K562 (cell line): Measurements from ENCODE around the gene TLCD1. TPM values are rescaled to one million over a fixed set of nuclear protein-coding genes. Genes with fewer than 3 reads are reported as not detected.
A peak's percentile ranks its signal among the peaks of the same experiment; 100 is the strongest.

Experiments
- FOSL1 ChIP-seq: fragments of 200-800 bp; sonication (Bioruptor generic); conservative IDR thresholded peaks from 2 replicates; pipeline ENCODE4 v1.6.1; 2016; ENCODE audit warnings: missing genetic modification characterization, missing compliant biosample characterization
- KLF1 ChIP-seq: fragments of 450-650 bp; IDR thresholded peaks from 2 replicates; pipeline ENCODE4 v1.6.1; 2016; ENCODE audit warnings: missing genetic modification characterization, missing compliant biosample characterization
- MTF1 ChIP-seq: fragments of 250-450 bp; sonication (Bioruptor Pico); IDR thresholded peaks from 2 replicates; pipeline ENCODE4 v1.9.0; 2021; ENCODE audit warnings: moderate library complexity, mild to moderate bottlenecking, inconsistent platforms, borderline replicate concordance
- MYBL2 ChIP-seq, 2 experiments: fragments of 450-650 bp in 1 of 2; sonication (generic) in 1 of 2; formaldehyde crosslinking in 1 of 2; IDR thresholded peaks; 2 replicates each; pipeline versions ENCODE4 v1.6.1 to v1.8.1; 2017 to 2022; ENCODE audit warnings: borderline replicate concordance in 1 of 2, inconsistent platforms in 1 of 2, low read depth in 1 of 2, mild to moderate bottlenecking in 1 of 2, missing genetic modification reagents in 1 of 2, moderate library complexity in 1 of 2
- NFYB ChIP-seq: IDR thresholded peaks from 2 replicates; pipeline ENCODE4 v1.6.1; 2011; ENCODE audit warnings: mild to moderate bottlenecking, moderate library complexity; ENCODE audit not compliant: insufficient read length; ENCODE audit errors: extremely low read depth
- NR2C1 ChIP-seq, 2 experiments: fragments of 450-650 bp; IDR thresholded peaks; 2 replicates each; pipeline ENCODE4 v1.6.1; 2017; ENCODE audit warnings: mild to moderate bottlenecking in 2 of 2, antibody characterized with exemption in 1 of 2, inconsistent platforms in 1 of 2, missing compliant biosample characterization in 1 of 2, missing genetic modification characterization in 1 of 2
- SAP30 ChIP-seq: fragments of 200-600 bp; sonication (generic); IDR thresholded peaks from 2 replicates; pipeline ENCODE4 v1.6.1; 2012; ENCODE audit warnings: borderline replicate concordance, low read depth, mild to moderate bottlenecking, moderate library complexity, low read length, control low read depth, inconsistent platforms; ENCODE audit not compliant: insufficient read depth, poor library complexity, severe bottlenecking
- SETDB1 ChIP-seq: IDR thresholded peaks from one replicate; pipeline ENCODE4 v1.6.1; 2012; ENCODE audit warnings: low read length, control low read depth, inconsistent platforms
- SP1 ChIP-seq: sonication (generic); formaldehyde crosslinking; IDR thresholded peaks from 2 replicates; pipeline ENCODE4 v1.8.1; 2022; ENCODE audit warnings: mild to moderate bottlenecking, missing genetic modification reagents
- STAG1 ChIP-seq: sonication (generic); formaldehyde crosslinking; IDR thresholded peaks from 2 replicates; pipeline ENCODE4 v1.5.0; 2020; ENCODE audit warnings: missing genetic modification reagents, borderline replicate concordance
- XRCC3 ChIP-seq: fragments of 450-650 bp; IDR thresholded peaks from 2 replicates; pipeline ENCODE4 v1.6.1; 2017; ENCODE audit warnings: mild to moderate bottlenecking, moderate library complexity
- ZFPM2 ChIP-seq: fragments of 250-450 bp; sonication (Bioruptor Pico); IDR thresholded peaks from 2 replicates; pipeline ENCODE4 v1.5.1; 2022; ENCODE audit warnings: mild to moderate bottlenecking
- ZNF263 ChIP-seq: sonication (generic); formaldehyde crosslinking; IDR thresholded peaks from 2 replicates; pipeline ENCODE4 v1.8.0; 2022; ENCODE audit warnings: mild to moderate bottlenecking, missing genetic modification reagents, borderline replicate concordance
- ZNF431 ChIP-seq: sonication (generic); formaldehyde crosslinking; IDR thresholded peaks from 2 replicates; pipeline ENCODE4 v1.8.0; 2022; ENCODE audit warnings: mild to moderate bottlenecking, missing genetic modification reagents
- ZNF695 ChIP-seq: fragments of 450-650 bp; formaldehyde crosslinking; IDR thresholded peaks from 2 replicates; pipeline ENCODE4 v1.4.0; 2020; ENCODE audit warnings: mild to moderate bottlenecking, moderate library complexity
- polyA plus RNA-seq, 8 experiments: library from polyadenylated mRNA; depleted of rRNA in 4 of 8; stranded (reverse) in 5 of 8; unstranded in 3 of 8; fragments of >200 nt; fragmentation: Nextera tagmentation in 2 of 8; fragmentation: Illumina TruSeq in 1 of 8; extraction: Ambion mirVana in 2 of 8; extraction: Trizol in 1 of 8; gene quantifications; 2 replicates each; pipeline versions ENCODE4 v1.2.1 to v1.2.3, GENCODE V29; 2011 to 2014; ENCODE audit warnings: inconsistent platforms in 1 of 8, missing spikeins in 1 of 8
- total RNA-seq, 7 experiments: library from RNA; depleted of rRNA in 6 of 7; stranded (reverse); fragments of >200 nt in 6 of 7; fragmentation: Illumina TruSeq in 2 of 7; extraction: Trizol in 2 of 7; gene quantifications; 2 replicates each; pipeline versions ENCODE4 v1.2.1 to v1.2.3, GENCODE V29; 2011 to 2021; ENCODE audit warnings: low replicate concordance in 1 of 7
- TF ChIP-seq, protein P1 (sequence below): fragments of 250-450 bp; sonication (Bioruptor Pico); IDR thresholded peaks from 2 replicates; pipeline ENCODE4 v1.5.0; 2021; ENCODE audit warnings: mild to moderate bottlenecking, borderline replicate concordance
- TF ChIP-seq, protein P2 (sequence below): fragments of 450-650 bp; formaldehyde crosslinking; IDR thresholded peaks from 2 replicates; pipeline ENCODE4 v1.4.0; 2020; ENCODE audit warnings: mild to moderate bottlenecking, moderate library complexity
- TF ChIP-seq, protein P3 (sequence below), 2 experiments: fragments of 450-650 bp; IDR thresholded peaks; 2 replicates each; pipeline ENCODE4 v1.6.1; 2018; ENCODE audit warnings: mild to moderate bottlenecking in 2 of 2, low read depth in 1 of 2; ENCODE audit not compliant: partially characterized antibody in 2 of 2

Gene TLCD1
- total and polyA plus RNA-seq, 9 of the 15 experiments (the other 6 are each of a cell fraction or from before 2014, with no cell fraction given) = 6.8 to 37.7 (median 21.7) TPM

DNA sequence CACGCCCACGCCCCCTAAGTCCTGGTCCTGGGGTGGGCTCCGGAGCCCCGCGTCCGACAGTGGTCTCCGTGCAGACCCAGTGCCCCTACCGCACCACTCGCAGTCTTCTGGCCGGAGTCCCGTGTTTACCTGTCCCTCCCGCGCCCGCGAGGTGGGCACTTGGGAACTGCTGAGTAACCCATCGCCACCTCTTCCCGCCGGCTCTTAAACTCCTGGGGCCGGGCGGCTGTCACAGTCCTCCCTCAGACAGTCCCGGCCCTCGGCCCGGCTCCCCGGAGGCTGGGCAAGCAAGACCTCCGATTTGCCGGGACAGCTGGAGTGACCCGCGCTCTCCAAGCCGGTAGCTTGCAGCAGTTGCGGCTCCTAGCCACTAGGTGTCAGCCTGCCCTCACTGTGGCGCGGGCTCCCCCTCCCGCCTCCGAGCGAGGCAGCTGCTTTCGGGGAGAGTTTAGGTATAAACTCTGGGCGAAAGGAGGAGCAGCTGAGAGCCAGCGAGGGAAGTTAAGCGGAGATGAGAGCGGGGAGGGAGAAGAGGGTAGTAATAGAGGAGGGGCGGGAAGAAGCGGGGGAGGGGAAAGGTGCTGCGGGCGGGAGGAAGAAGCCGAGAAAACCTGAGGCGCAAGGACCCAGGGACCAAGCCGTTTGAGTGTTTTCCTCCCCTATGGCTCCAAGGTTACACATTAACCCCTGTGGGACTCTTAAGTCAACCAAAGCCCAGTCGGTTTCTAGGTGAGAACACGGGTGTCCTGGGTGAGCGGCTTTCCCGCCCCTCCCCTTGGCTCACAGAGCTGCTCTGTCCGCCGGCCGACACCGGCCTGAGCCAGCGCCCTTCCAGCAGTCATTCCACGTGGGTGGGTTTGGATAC, 826 bp upstream of the TLCD1 start (continued):
- TF ChIP-seq, protein P1, sequence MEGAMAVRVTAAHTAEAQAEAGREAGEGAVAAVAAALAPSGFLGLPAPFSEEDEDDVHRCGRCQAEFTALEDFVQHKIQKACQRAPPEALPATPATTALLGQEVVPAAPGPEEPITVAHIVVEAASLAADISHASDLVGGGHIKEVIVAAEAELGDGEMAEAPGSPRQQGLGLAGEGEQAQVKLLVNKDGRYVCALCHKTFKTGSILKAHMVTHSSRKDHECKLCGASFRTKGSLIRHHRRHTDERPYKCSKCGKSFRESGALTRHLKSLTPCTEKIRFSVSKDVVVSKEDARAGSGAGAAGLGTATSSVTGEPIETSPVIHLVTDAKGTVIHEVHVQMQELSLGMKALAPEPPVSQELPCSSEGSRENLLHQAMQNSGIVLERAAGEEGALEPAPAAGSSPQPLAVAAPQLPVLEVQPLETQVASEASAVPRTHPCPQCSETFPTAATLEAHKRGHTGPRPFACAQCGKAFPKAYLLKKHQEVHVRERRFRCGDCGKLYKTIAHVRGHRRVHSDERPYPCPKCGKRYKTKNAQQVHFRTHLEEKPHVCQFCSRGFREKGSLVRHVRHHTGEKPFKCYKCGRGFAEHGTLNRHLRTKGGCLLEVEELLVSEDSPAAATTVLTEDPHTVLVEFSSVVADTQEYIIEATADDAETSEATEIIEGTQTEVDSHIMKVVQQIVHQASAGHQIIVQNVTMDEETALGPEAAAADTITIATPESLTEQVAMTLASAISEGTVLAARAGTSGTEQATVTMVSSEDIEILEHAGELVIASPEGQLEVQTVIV (CRISPR knock-in tag) = no peak
- TF ChIP-seq NR2C1 (IDR thresholded peaks at IDR 0.05) = no peak
- no peak for TF ChIP-seq NR2C1 (tag; IDR thresholded peaks at IDR 0.05)
- peak; percentile 68; the same call in 1 of the 2 replicates for TF ChIP-seq ZNF263 (CRISPR knock-in tag)
- TF ChIP-seq SAP30 = peak; percentile 83
- no peak for TF ChIP-seq SETDB1
- TF ChIP-seq ZNF431 (CRISPR knock-in tag) = no peak
- no peak for TF ChIP-seq NFYB
- no peak for TF ChIP-seq XRCC3
- TF ChIP-seq, protein P2, sequence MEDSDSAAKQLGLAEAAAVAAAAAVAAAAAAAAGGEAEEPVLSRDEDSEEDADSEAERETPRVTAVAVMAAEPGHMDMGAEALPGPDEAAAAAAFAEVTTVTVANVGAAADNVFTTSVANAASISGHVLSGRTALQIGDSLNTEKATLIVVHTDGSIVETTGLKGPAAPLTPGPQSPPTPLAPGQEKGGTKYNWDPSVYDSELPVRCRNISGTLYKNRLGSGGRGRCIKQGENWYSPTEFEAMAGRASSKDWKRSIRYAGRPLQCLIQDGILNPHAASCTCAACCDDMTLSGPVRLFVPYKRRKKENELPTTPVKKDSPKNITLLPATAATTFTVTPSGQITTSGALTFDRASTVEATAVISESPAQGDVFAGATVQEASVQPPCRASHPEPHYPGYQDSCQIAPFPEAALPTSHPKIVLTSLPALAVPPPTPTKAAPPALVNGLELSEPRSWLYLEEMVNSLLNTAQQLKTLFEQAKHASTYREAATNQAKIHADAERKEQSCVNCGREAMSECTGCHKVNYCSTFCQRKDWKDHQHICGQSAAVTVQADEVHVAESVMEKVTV = peak; percentile 100
- no peak for TF ChIP-seq MTF1 (CRISPR knock-in tag)
- peak; percentile 93 for TF ChIP-seq SP1 (CRISPR knock-in tag)
- TF ChIP-seq FOSL1 (tag) = no peak; the same call in 1 of the 2 replicates
- TF ChIP-seq ZNF695 (CRISPR knock-in tag) = no peak
- TF ChIP-seq ZFPM2 (CRISPR knock-in tag) = 0 out of 2 replicates have a peak, but pooled peaks have one; percentile 12
- TF ChIP-seq, protein P3, sequence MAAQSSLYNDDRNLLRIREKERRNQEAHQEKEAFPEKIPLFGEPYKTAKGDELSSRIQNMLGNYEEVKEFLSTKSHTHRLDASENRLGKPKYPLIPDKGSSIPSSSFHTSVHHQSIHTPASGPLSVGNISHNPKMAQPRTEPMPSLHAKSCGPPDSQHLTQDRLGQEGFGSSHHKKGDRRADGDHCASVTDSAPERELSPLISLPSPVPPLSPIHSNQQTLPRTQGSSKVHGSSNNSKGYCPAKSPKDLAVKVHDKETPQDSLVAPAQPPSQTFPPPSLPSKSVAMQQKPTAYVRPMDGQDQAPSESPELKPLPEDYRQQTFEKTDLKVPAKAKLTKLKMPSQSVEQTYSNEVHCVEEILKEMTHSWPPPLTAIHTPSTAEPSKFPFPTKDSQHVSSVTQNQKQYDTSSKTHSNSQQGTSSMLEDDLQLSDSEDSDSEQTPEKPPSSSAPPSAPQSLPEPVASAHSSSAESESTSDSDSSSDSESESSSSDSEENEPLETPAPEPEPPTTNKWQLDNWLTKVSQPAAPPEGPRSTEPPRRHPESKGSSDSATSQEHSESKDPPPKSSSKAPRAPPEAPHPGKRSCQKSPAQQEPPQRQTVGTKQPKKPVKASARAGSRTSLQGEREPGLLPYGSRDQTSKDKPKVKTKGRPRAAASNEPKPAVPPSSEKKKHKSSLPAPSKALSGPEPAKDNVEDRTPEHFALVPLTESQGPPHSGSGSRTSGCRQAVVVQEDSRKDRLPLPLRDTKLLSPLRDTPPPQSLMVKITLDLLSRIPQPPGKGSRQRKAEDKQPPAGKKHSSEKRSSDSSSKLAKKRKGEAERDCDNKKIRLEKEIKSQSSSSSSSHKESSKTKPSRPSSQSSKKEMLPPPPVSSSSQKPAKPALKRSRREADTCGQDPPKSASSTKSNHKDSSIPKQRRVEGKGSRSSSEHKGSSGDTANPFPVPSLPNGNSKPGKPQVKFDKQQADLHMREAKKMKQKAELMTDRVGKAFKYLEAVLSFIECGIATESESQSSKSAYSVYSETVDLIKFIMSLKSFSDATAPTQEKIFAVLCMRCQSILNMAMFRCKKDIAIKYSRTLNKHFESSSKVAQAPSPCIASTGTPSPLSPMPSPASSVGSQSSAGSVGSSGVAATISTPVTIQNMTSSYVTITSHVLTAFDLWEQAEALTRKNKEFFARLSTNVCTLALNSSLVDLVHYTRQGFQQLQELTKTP (IDR thresholded peaks at IDR 0.05; ENCODE audit: low read depth in 1 of 2, partially characterized antibody in 2 of 2) = peak in 1 of 2 experiments; percentile 28
- no peak for TF ChIP-seq KLF1
- no peak for TF ChIP-seq MYBL2 (IDR thresholded peaks at IDR 0.05; ENCODE audit: low read depth)
- no peak for TF ChIP-seq MYBL2 (CRISPR knock-in tag; IDR thresholded peaks at IDR 0.05; ENCODE audit: borderline replicate concordance)
- TF ChIP-seq STAG1 = peak; percentile 91
